ENCODE data around the gene CDHR3.

GRCh38 chr7:105985672-105986215 lies 22.7 kb downstream of the CDHR3 start:
- no peak for TF ChIP-seq CTCF (IDR thresholded peaks at IDR 0.05; ENCODE audit: low read depth, low read length, missing input control)
- TF ChIP-seq REST (IDR thresholded peaks at IDR 0.05) = no peak
- no peak for TF ChIP-seq HNF4G (IDR thresholded peaks at IDR 0.05)
- TF ChIP-seq TAF1 (conservative IDR thresholded peaks at IDR 0.05) = no peak
- no peak for TF ChIP-seq SP1 (IDR thresholded peaks at IDR 0.05)
- TF ChIP-seq GABPA (IDR thresholded peaks at IDR 0.05 in 1 of 2, conservative IDR thresholded peaks at IDR 0.05 in 1 of 2) = no peak
- TF ChIP-seq ZBTB33 (IDR thresholded peaks at IDR 0.05) = no peak
- no peak for TF ChIP-seq YY1 (IDR thresholded peaks at IDR 0.05)
- TF ChIP-seq RAD21 (IDR thresholded peaks at IDR 0.05) = no peak
- TF ChIP-seq MAX (IDR thresholded peaks at IDR 0.05) = no peak
- no peak for TF ChIP-seq RXRA (IDR thresholded peaks at IDR 0.05)
- no peak for TF ChIP-seq EGR1 (IDR thresholded peaks at IDR 0.05; ENCODE audit: low read depth in 2 of 2)
- TF ChIP-seq JUND (IDR thresholded peaks at IDR 0.05) = no peak
- no peak for TF ChIP-seq FOXA1 (IDR thresholded peaks at IDR 0.05)

Data from liver (tissue), 3 donors.